GM18909 (cell line): ENCODE data around the gene GRIA1.

Experiments used
- ATAC-seq: cut with Tn5 transposase; IDR thresholded peaks from one replicate; pipeline ENCODE4 v1.9.1; 2021; ENCODE audit warnings: mild to moderate bottlenecking; ENCODE audit not compliant: unreplicated experiment, poor library complexity

The GRIA1 gene

GRCh38 chr5:153543288-153543687, 52.8 kb downstream of the GRIA1 start:
- ATAC-seq, result no peak

- ATAC-seq, result no peak
These were observed 53.5 kb downstream of the GRIA1 start for GRCh38 chr5:153543959-153544470.

DNA sequence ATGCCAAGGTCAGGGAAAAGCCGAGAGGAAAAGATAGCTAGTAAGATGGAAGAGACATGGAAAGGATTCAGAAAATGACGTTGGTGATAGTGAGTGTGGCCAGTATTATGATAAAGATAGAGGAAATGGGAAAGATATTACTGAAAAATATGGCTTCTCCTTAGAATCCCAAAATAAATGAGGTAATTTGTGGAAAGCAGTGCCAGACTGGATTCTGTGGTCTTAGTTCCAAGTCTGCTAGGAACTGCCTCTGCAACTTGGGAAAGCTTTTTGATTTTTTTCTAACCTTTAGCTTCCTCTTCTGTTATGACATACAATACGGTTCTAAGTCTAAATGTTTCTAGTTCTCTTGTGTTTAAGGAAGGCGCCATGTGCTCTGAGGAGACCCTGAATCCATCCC, 54.2 kb downstream of the GRIA1 start:
- no peak for ATAC-seq

DNA sequence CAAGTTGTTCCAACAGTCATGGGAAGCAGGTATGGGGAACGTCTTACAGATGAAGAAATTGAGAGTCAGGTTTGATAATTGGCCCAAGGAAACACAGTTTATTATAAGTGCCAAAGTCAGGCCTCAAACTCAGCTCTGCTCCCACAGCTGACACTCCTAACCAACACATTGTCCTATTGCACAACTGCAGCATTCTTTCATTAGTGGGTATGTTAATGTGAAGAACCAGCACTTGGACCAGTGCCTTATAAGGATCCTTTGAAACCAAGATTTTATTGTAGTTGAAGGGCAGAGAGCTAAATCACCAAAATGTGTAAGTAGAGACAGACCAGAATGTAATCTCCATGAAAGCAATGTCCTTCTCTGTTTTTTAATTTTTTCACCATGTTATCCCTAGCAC, 56.1 kb downstream of the GRIA1 start:
- no peak for ATAC-seq

DNA sequence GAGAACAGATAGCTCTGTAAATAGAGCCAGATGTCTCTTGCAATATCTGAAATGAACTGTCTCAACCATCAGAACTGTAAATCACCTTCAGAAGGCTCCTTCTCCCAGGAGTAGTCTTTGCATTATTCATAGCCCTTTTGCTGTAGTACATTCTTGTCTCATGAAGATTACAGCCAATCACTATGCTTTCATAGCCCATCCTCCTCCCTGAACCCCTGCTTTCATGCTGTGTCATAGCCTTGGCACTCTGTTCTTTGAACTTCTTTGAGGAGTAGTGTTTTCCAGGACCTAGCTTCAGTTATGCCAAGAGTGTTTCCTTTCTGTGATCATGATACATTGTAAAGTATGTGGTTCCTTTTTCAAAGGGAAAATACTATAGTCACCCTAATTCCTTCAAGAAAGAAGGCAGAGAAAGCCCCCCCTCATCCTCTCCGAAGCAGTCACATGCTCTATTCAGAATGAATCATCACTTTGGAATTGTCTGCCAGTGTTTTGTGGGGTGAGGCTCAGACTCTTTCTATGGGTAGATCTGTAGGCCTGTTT, 61.1 kb downstream of the GRIA1 start:
- no peak for ATAC-seq

DNA sequence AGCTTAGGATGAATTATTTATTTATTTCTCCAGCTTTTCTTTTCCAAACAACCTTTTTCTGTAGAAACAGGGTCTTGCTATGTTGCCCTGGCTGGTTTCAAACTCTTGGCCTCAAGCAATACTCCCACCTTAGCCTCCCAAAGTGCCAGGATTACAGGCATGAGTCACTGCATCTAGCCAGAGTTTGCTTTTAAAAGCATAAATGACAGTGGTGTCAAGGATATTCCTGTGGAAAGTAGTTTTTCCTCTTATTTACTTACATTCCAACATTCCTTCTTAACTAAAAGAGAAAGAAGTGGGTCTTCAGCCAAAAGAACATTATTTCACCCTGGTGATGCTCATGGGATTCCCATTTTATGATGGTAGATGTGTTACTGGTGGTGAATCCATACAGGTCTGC, 62.4 kb downstream of the GRIA1 start:
- ATAC-seq, result no peak

DNA sequence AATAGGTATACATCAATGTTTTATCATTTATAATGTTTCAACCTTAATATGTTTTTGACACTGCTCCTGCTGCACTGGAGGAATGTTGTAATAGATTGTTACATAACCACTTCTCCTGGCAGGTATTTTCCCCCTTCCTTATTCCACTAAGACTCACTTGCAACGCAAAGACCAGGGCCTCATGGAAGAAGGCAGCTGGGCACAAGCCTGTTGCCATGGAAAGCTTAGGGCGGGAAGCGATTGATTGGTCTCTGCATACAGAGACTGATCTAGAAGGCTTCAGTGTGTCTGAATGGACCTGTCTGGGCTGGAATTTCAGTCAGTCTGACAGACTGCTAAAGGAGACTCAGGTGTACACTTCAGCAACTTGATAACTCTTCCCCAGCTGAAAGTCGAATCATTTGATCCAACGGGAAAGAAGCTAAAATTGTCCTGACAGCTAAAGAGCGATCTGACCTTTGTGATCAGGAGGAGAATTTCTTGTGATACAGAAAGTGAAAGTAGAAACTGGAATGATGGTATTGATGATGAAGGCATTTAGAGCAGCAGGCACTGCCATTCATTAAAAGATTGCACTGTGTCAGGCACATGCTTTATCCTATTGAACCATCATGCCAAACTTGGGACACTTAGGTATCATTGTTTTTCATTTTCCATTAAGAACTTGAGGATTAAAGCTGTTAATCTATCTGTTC, 65.1 kb downstream of the GRIA1 start:
- ATAC-seq, result no peak

DNA sequence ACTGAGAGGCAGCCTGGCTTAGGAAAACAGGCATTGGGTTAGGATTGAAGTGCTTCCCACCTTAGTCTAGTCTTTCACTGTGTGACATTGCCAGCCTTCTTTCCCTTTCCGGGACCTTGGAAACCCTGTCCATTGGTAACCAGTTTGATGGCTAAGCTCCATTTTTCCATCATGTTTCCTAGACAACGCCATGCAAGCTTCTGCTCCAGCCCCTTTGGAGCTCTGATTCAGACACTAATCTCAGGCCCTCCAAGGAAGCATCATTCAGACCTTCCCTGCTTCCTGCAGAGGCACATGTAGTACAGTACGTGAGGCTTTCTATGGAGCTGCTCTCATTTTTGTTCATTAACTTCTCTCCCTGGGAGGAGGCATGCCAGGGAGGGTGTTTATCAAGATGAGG, 68.5 kb downstream of the GRIA1 start:
- ATAC-seq, result no peak

DNA sequence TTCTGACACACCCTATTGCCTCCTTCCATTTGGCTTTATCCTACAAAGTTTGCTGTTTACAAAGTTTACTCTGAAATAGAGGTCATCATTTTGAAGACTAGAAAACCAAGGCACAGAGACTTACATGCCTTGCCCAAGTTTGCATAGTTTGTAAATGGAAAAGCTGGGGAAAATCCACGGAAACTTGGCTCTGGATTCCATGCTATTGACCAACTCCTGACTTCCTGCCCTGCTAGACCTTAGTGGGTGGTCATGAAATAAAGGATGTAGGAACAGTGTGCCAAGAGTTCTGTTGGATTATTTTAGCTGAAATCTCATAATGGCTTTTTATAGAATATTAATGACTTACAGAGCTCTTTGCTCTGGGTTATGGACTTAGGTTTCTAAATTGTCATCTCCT, 69.5 kb downstream of the GRIA1 start:
- no peak for ATAC-seq

DNA sequence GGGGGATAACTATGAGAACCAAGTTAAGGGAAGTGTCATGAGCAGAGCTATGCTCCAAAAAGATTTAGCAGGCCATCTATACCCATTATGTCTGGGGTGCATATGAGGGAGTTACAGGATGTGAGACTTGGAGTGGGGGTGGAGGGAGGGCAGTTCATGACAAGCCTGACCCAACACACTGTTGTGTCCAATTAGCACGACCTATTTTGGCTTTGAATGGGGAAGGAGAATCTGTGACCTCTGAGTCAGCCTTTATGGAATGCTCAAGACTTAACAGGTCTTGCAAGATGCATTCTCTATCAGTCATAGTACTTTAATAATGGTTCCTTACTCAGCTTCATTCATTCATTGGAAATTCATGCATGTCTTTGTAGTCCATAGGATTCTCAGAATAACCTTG, 71.7 kb downstream of the GRIA1 start:
- ATAC-seq, result no peak

DNA sequence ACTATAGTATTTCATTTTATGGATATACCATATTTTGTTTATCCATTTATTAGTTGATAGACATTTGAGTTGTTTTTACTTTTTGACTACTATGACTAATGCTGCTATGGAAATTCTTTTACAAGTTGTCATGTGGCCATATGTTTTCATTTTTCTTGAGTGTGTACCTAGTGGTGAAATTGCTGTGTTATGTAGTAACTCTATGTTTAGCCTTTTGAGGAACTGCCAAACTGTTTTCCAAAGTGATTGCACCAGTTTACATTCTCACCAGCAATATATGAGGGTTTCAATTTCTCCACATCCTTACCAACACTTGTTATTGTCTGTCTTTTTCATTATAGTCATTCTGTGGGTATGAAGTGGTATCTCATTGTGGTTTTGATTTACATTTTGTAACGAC, 75.4 kb downstream of the GRIA1 start:
- no peak for ATAC-seq

DNA sequence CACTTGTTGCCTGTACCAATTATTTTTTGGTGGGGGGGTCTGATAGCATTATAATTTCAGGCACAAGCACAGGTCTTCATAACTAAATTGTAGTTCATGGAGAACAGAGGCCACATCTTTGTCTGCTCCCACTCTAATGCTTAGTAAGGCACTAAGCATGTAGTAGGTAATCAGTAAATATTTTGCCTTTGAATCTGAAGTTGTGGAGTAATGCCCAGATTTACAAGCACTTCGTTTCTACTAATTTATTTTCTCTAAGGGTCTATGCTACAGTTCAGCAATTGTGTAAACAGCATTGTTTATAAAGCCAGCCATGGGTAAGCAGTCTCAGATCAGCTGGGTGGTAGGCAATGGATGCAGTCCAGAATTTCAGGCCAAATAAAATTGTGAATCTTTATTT, 78.6 kb downstream of the GRIA1 start:
- ATAC-seq, result no peak

- ATAC-seq, result no peak
These were observed 80.7 kb downstream of the GRIA1 start for GRCh38 chr5:153571162-153571561.

DNA sequence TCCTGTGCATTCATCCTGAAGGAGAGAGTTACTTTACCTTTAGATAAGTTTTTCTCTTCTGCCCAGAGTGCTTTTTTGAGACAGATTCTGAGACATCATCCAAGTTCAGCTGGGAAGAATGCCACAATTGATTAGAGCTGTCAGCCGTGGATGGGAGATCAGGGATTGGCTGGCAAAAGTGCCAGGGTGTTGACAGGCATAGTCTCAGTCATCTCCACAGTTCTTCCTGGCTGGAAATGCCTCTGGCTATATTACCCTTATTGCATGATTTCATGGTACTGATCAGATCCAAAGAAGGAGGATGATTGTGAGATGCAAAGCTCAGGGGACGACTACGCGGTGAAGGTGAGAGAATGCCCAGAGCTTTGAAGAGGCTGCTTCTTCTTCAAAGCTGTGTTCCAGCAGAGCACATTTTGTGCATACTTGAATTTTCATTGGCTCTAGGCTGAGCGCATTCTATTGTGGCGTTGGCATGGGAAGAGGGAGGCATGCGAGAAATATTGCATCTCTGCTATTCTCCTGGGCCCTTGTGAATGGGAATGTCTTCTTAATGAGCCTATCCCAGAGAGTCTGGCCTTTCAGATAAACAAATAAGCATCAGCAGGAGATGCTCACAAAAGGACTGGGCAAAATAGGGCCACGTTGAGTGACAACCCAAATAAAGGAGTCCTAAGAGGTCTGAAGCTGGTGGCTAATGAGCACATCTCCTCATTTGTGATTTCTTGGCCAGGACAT, 82.1 kb downstream of the GRIA1 start:
- no peak for ATAC-seq

- no peak for ATAC-seq
These were observed 83.0 kb downstream of the GRIA1 start for GRCh38 chr5:153573326-153574033.

GRCh38 chr5:153584126-153584959, 93.9 kb downstream of the GRIA1 start:
- no peak for ATAC-seq

GRCh38 chr5:153584960-153585359, 94.5 kb downstream of the GRIA1 start:
- no peak for ATAC-seq

- ATAC-seq, result no peak
These were observed 95.3 kb downstream of the GRIA1 start for GRCh38 chr5:153585622-153586277.

GRCh38 chr5:153592081-153592480, 101.6 kb downstream of the GRIA1 start:
- ATAC-seq, result no peak

DNA sequence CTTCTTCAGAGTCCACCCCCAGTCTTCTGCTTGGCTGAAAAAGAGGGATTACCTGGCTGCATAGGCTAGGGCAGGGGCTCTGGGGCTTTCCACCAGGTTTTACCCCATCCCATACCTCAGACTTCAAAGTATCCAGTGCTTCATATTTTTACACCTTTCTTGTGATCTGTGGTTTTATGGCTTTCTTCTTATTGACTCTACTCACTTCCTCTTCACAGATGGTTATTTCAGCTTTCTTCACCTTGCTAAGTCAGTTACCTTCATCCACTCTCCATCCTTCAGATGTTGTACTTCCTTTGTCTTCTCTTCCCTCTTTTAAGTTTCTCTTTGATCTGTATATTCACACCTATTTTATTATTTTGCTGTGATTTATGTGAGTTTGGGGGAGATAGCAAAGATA, 104.3 kb downstream of the GRIA1 start:
- no peak for ATAC-seq
